NK-92 (cell line): ENCODE data around the gene SHKBP1.
"Not testable (repeated sequence)": the region's sequence is repeated elsewhere in the genome, so short reads cannot be mapped to it uniquely, and the experiment has no call there.

Experiments
- DNase-seq: peaks from one replicate; lab custom pipeline; 2025; ENCODE audit not compliant: unreplicated experiment; lab: John Stamatoyannopoulos, UW

Gene SHKBP1, protein sequence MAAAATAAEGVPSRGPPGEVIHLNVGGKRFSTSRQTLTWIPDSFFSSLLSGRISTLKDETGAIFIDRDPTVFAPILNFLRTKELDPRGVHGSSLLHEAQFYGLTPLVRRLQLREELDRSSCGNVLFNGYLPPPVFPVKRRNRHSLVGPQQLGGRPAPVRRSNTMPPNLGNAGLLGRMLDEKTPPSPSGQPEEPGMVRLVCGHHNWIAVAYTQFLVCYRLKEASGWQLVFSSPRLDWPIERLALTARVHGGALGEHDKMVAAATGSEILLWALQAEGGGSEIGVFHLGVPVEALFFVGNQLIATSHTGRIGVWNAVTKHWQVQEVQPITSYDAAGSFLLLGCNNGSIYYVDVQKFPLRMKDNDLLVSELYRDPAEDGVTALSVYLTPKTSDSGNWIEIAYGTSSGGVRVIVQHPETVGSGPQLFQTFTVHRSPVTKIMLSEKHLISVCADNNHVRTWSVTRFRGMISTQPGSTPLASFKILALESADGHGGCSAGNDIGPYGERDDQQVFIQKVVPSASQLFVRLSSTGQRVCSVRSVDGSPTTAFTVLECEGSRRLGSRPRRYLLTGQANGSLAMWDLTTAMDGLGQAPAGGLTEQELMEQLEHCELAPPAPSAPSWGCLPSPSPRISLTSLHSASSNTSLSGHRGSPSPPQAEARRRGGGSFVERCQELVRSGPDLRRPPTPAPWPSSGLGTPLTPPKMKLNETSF

GRCh38 chr19:40576585-40577451 lies at the start of gene SHKBP1:
SHKBP1 (plus strand) TSS chr19:40576873; CDS start chr19:40576900, 27 bp downstream.
- DNase-seq: peak; percentile 79

- DNase-seq: no peak
Observed at GRCh38 chr19:40528078-40528477, 48.6 kb upstream of the SHKBP1 start.

DNA sequence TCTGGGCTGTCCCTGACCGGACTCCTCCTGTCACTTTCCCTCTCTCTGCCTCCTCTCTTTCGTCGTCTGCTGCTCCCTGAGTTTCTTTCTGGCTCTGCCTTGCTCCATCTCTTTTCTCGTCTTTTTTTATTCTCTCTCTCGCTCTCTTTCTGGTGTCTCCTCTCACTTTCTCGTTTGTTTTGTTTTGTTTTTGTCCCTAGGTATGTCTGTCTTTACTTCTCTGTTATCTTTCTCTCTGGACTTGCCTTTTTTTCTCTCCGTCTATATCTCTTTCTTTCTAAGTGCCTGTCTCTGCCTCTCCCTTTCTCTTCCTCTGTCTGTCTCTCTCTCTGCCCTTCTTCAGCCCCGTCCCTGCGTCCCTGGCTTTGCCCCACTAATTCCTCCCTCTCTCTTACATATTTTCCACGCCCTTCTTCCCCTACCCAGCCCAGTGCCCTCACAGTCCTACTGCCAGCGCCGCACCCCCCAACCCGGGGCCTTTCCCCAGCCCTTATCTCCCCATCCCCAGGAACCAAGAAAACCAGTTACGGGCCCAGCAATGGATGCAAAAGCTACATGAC lies 48.1 kb upstream of the SHKBP1 start:
- DNase-seq: no peak

DNA sequence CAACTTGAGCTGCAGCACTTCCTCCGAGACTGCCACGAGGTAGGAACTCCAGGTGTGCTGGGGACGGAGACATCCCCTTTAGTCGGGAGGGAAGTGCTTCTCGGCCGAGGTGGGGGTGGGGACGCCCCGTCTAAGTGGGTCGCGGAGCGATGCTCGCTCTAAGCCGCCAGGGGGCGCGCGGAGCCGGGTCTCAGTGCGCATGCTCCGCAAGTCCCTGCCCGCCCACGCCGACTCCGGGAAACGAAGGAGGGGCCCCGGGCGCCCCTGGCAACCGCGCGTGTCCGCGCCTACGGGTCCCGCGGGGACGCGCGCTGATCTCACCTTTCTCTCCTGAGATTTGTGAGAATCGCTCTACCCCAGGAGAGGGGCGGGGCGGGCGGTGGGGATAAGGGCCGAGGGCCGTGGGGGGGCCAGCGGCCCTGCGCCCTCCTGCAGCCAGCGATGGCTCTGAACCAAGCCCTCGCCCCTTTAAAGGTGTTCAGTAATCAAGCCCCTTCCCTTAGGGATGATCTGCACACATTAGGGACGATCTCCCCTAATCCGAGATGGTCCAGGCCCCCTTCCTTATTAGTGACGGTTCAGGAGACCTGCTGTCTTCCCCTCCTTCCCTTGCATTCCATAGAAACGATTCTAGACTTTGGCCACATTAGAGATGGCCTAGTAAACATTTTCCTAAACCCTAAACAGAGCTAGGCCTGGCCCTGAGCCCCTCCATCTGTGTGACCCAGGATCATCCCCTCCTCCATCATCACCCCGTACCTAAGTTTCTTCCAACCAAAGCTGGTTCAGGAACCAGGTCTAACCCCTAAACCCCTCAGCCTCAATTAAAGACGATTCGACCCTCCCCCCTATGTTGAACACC lies 47.3 kb upstream of the SHKBP1 start:
- DNase-seq: no peak

DNA sequence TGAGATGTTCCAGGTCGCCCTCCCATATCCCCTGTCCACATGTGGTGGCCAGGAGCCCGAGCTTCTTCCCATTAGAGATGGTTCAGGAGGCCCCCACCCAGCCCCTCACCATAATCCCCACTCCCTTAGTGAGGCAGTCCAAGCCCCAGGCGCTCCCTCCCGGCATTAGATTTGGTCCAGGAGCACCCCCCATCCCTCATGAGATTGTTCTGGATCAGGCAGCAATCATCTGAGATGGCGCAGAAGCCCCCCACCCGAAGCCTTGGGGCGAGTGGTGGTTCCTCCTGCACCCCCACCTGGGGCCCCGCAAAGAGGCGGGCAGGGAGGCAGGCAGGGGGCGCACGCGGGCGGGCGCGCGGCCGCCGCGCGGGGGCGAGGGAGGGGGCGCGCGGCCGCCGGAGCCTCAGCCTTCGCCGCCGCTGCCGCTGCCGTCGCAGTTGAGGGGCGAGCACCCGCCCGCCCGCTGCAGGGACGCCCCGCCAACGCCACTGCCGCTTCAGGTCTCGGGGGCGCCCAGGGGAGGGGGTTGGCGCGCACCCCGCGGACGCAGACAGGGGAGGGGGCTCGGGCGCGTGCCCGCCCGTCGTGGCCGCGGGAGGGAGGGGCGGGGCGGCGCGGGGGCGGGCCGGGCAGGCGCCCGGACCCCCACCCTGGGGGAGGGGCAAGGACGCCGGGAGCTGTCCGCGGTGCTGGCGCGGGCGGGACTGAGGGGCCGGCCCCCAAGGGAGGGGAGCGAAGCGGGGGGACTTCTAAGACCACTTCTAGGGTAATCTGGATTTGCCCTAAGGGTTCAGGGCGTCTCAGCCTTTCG lies 46.4 kb upstream of the SHKBP1 start:
- DNase-seq: no peak

- DNase-seq: no peak
Observed at GRCh38 chr19:40533508-40533907, 43.2 kb upstream of the SHKBP1 start.

GRCh38 chr19:40534148-40534547 lies 42.5 kb upstream of the SHKBP1 start:
- no peak for DNase-seq

- no peak for DNase-seq
Observed at GRCh38 chr19:40539070-40539469, 37.6 kb upstream of the SHKBP1 start.

GRCh38 chr19:40542202-40542859 lies 34.3 kb upstream of the SHKBP1 start:
- DNase-seq: no peak

GRCh38 chr19:40543029-40543597 lies 33.6 kb upstream of the SHKBP1 start:
- no peak for DNase-seq

DNA sequence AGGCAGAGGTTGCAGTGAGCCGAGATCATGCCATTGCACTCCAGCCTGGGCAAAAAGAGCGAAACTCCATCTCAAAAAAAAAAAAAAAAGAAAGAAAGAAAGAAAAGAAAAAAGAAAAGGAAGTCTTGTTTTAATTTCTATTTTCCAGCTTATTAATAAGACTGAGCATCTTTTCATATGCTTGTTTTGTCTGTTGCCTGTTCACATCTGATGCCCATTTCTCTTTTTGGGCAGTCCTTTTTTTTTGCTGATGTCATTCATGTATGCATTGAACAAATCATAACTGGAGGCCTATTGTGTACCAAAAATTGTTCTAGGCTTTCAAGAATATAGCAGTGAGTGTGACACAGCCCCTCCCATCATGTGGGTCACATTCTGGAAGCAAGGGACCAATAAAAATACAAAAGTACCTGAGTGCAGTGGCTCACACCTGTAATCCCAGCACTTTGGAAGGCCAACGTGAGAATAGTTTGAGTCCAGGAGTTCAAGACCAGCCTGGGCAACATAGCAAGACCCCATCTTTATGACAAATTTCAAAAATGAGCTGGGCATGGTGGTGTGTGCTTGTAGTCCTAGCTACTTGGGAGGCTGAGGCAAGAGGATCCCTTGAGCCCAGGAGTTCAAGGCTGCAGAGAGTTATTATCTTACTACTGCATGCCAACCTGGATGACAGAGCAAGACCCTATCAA lies 30.4 kb upstream of the SHKBP1 start:
- not testable (repeated sequence) for DNase-seq

GRCh38 chr19:40547190-40547589 lies 29.5 kb upstream of the SHKBP1 start:
- DNase-seq: not testable (repeated sequence)

DNA sequence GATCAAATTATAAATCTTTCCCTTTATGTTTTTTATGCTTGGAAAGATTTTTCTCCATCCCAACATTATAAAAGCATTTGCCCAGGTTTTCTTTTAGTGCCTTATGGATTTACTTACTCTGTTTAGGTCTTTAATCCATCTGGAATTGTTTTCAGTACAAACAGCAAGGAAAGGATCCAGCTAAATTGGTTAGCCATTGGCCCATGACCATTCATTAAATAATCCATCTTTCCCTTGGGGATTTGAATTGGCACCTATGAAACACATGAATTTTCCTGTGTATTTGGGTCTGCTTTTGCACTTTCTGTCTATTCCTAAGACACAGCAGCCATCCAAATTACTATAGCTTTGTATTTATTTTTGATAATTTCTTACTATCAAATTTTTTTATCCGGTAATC lies 28.8 kb upstream of the SHKBP1 start:
- no peak for DNase-seq

DNA sequence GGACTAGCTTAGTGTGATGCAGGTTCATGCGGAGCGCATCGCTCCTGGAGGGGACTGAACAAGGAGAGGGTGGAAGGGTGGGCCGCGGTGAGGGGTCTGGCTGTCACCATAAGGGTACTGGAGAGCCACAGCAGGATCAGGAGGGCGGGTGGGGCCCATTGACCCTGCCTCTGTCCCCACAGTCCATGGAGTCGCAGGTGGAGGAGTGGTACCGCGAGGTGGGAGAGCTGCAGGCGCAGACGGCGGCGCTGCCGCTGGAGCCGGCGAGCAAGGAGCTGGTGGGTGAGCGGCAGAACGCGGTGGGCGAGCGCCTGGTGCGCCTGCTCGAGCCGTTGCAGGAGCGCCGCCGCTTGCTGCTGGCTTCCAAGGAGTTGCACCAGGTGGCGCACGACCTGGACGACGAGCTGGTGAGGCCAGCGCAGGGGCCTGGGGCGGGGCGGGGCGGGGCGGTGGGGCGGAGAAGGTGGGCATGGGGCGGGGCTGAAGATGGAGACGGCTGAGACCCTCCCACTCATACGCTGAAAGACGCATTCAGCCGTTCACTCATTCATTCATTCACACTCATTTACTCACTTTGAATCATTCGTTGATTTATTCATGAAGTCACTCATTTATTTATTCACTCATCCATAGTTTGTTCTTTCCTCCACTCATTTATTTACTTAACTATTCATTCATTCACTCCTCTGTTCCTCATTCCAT lies 27.5 kb upstream of the SHKBP1 start:
- no peak for DNase-seq

- DNase-seq: no peak
Observed at GRCh38 chr19:40550951-40551350, 25.7 kb upstream of the SHKBP1 start.

DNA sequence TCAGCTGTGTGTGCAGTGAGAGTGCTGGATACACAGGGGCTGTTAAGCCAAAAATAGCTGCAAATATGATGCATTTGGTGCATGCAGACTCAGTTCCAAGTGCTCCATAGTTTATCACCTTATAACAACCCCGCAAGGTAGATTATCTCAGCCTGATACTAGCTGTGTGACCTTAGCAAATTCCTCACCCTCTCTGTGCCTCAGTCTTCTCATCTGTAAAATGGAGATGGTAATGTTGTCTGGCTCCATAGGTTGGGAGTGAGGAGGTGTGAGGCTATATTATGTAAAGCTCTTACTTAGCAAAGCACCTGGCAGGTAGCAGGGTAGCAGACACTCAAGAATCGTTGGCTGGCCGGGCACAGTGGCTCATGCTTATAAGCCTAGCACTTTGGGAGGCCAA lies 23.8 kb upstream of the SHKBP1 start:
- no peak for DNase-seq
